SU-DHL-6 (cell line): ENCODE measurements around the gene HOXC10.

Experiments used
- CTCF ChIP-seq: fragments of 200-600 bp; sonication (generic); IDR thresholded peaks from one replicate; pipeline ENCODE4 v1.5.1; 2017; ENCODE audit warnings: antibody characterized with exemption, mild to moderate bottlenecking, low read length, moderate library complexity; ENCODE audit not compliant: insufficient read depth, poor library complexity, severe bottlenecking
- EZH2phosphoT487 ChIP-seq: fragments of 200-600 bp; sonication (generic), shearing (Covaris generic); conservative IDR thresholded peaks from 2 replicates; pipeline ENCODE4 v1.6.1; 2018; ENCODE audit warnings: mild to moderate bottlenecking, antibody characterized with exemption, low read length, moderate library complexity, mixed read lengths

DNA sequence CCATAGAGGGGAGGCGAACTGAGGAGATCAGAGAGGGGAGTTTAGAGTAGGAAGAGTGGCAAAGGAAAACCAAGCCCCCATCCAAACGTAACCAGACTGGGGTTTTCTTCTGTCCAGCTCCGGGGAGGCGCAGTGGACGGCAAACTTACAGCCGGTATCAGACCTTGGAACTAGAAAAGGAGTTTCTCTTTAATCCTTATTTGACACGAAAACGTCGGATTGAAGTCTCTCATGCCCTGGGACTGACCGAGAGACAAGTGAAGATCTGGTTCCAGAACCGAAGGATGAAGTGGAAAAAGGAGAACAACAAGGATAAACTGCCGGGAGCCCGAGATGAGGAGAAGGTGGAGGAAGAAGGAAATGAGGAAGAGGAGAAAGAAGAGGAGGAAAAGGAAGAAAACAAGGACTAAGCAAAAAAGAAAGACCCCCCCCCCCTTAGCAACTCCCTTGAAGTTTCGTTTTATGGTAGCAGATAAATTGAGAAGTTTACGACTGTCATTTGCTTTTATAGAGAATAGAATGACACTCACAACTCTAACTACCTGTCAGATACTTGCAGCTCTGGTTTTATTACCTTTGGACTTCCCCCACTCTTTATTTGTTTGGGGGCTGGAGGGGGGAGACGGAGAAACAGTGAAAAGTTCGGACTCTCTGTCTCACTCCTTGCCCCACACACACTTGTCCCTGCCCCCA lies 26.2 kb downstream of the HOXC10 start:
- TF ChIP-seq CTCF (no peak), EZH2phosphoT487 (no peak)
